ENCODE data around the gene MAST4.

- TF ChIP-seq, protein P1, sequence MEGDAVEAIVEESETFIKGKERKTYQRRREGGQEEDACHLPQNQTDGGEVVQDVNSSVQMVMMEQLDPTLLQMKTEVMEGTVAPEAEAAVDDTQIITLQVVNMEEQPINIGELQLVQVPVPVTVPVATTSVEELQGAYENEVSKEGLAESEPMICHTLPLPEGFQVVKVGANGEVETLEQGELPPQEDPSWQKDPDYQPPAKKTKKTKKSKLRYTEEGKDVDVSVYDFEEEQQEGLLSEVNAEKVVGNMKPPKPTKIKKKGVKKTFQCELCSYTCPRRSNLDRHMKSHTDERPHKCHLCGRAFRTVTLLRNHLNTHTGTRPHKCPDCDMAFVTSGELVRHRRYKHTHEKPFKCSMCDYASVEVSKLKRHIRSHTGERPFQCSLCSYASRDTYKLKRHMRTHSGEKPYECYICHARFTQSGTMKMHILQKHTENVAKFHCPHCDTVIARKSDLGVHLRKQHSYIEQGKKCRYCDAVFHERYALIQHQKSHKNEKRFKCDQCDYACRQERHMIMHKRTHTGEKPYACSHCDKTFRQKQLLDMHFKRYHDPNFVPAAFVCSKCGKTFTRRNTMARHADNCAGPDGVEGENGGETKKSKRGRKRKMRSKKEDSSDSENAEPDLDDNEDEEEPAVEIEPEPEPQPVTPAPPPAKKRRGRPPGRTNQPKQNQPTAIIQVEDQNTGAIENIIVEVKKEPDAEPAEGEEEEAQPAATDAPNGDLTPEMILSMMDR (IDR thresholded peaks at IDR 0.05; ENCODE audit: low read length), result no peak
- no peak for TF ChIP-seq EZH2phosphoT487 (IDR thresholded peaks at IDR 0.05; ENCODE audit: low read length)
- TF ChIP-seq EZH2 (optimal IDR thresholded peaks at IDR 0.05; ENCODE audit: low read depth, low read length), result no peak
These were observed 430.1 kb downstream of the MAST4 start for GRCh38 chr5:67026278-67026677.

All from MM.1S (cell line).